Measurements from ENCODE around the gene IFNGR1. TPM values are rescaled to one million over a fixed set of nuclear protein-coding genes. Genes with fewer than 3 reads are reported as not detected.

IFNGR1 gene
- total RNA-seq, result 77.4 TPM

DNA sequence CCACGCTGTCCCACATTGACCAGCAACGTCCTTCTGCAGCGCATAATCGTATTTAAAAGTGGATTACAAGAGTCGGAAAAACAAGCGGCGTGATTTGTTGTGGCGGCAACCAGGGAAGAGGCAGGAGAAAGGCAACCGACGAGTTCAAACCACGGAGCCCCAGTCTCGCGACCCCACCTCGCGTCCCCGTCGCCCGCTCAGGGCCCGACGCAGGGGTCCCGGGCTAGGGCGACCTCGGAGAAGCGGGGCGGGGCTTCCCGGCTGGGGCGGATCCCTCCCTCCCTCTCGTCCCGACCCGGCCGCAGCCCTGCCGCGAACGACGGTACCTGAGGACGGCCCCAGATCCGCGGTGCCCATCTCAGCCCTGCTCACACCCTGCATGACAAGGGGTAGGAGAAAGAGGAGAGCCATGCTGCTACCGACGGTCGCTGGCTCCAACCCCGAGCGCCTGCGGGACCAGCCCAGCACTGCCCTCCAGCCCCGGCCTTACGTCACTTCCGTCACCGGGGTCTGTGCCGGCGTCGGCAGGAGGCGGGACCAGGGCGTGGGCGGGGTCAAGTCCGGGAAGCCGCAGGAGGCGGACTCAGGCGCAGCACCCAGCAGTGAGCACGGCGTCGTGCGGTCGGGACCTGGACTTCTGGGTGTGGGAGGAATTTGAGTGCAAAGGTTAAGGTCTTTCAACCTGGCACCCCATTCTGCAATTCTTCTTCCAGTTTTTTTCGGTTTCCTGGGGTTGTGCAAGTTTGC is at the start of gene IFNGR1:
Gene IFNGR1, minus strand, starts transcription at position 469 of the 747 bp plus-strand sequence. Its CDS starts 58 bp downstream, at position 411.

DNA sequence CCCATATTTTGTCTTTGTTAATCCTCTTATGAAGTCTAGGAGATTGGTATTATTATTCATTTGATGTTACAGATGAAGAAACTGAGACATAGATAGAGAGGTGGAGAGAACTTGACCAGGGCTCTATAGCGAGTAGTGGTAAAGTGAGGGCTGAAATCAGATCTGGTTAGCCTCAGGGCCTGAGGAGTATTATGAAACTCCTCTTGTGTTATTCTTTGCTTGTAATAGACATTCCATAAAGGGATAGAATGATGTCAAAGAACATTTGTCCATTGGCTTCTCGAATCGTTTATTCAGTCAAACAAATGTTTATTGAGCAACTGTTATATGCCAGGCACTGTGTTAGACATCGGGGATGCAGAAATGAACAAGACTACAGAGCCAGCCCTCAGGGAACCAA is 45.7 kb downstream of the IFNGR1 start, which contains the start of gene IL22RA2:
Gene IL22RA2, minus strand, starts transcription at position 144 of the 400 bp plus-strand sequence. CDS start 11,895 bp downstream, outside the sequence.

Other genes with a start within 250 kb of the IFNGR1 start
- gene IL20RA, start 174.4 kb downstream of the IFNGR1 start, total RNA-seq, result 2.3 TPM
- gene IL22RA2, start 45.7 kb downstream of the IFNGR1 start, total RNA-seq, result not detected

Measured in camera-type eye (tissue), 1 donor.